Measurements from ENCODE around the gene XKR3.

The XKR3 gene

GRCh38 chr22:16834971-16835370 lies 9.8 kb upstream of the XKR3 start:
- Histone ChIP-seq H3K36me3 (ENCODE audit: insufficient read depth, low read length) (no peaks in the 10 kb centered on the region), H3K4me3 (ENCODE audit: low read length) (no peak overlapping the region), H3K9me3 (ENCODE audit: insufficient read depth, low read depth, low read length) (peaks cover 13% of the 10 kb centered on the region; the same call in 1 of the 2 replicates), H3K27ac (ENCODE audit: low read depth, low read length) (no peak overlapping the region), H3K4me1 (ENCODE audit: insufficient read depth, low read length) (no peaks in the 10 kb centered on the region), H3K27me3 (ENCODE audit: insufficient read depth, low read length) (no peaks in the 10 kb centered on the region), H3K9ac (ENCODE audit: low read depth, low read length) (no peak overlapping the region)
- 81% methylated on average over 1 of the region's 1 CpG for WGBS

- Histone ChIP-seq H3K9ac (ENCODE audit: low read depth, low read length) (no peak overlapping the region), H3K4me1 (ENCODE audit: insufficient read depth, low read length) (no peaks in the 10 kb centered on the region), H3K36me3 (ENCODE audit: insufficient read depth, low read length) (no peaks in the 10 kb centered on the region), H3K4me3 (ENCODE audit: low read length) (no peak overlapping the region), H3K9me3 (ENCODE audit: insufficient read depth, low read depth, low read length) (peaks cover 13% of the 10 kb centered on the region; the same call in 1 of the 2 replicates), H3K27ac (ENCODE audit: low read depth, low read length) (no peak overlapping the region), H3K27me3 (ENCODE audit: insufficient read depth, low read length) (no peaks in the 10 kb centered on the region)
- WGBS, result 89% methylated on average over 3 of the region's 5 CpGs
These were observed 6.0 kb upstream of the XKR3 start for GRCh38 chr22:16831257-16831656.

GRCh38 chr22:16829985-16830384 lies 4.8 kb upstream of the XKR3 start:
- H3K9me3 ChIP-seq (ENCODE audit: insufficient read depth, low read depth, low read length), result peaks cover 13% of the 10 kb centered on the region; the same call in 1 of the 2 replicates
- H3K4me3 ChIP-seq (ENCODE audit: low read length), result no peak overlapping the region
- peaks cover 9% of the 10 kb centered on the region for H3K4me1 ChIP-seq (ENCODE audit: insufficient read depth, low read length)
- H3K27me3 ChIP-seq (ENCODE audit: insufficient read depth, low read length), result no peaks in the 10 kb centered on the region
- WGBS, result 47% methylated on average over 3 of the region's 3 CpGs
- H3K27ac ChIP-seq (ENCODE audit: low read depth, low read length), result no peak overlapping the region
- H3K36me3 ChIP-seq (ENCODE audit: insufficient read depth, low read length), result no peaks in the 10 kb centered on the region
- H3K9ac ChIP-seq (ENCODE audit: low read depth, low read length), result no peak overlapping the region

- 74% methylated on average over 4 of the region's 4 CpGs for WGBS
- Histone ChIP-seq H3K36me3 (ENCODE audit: insufficient read depth, low read length) (no peaks in the 10 kb centered on the region), H3K27me3 (ENCODE audit: insufficient read depth, low read length) (no peaks in the 10 kb centered on the region), H3K4me3 (ENCODE audit: low read length) (no peak overlapping the region), H3K9me3 (ENCODE audit: insufficient read depth, low read depth, low read length) (peaks cover 13% of the 10 kb centered on the region; the same call in 1 of the 2 replicates), H3K9ac (ENCODE audit: low read depth, low read length) (no peak overlapping the region), H3K4me1 (ENCODE audit: insufficient read depth, low read length) (peaks cover 10% of the 10 kb centered on the region), H3K27ac (ENCODE audit: low read depth, low read length) (no peak overlapping the region)
These were observed 3.7 kb upstream of the XKR3 start for GRCh38 chr22:16828876-16829275.

GRCh38 chr22:16827506-16827905 lies 2.3 kb upstream of the XKR3 start:
- Histone ChIP-seq H3K4me3 (ENCODE audit: low read length) (no peak overlapping the region), H3K9ac (ENCODE audit: low read depth, low read length) (no peak overlapping the region), H3K36me3 (ENCODE audit: insufficient read depth, low read length) (no peaks in the 10 kb centered on the region), H3K4me1 (ENCODE audit: insufficient read depth, low read length) (peaks cover 10% of the 10 kb centered on the region), H3K27me3 (ENCODE audit: insufficient read depth, low read length) (no peaks in the 10 kb centered on the region), H3K9me3 (ENCODE audit: insufficient read depth, low read depth, low read length) (peaks cover 12% of the 10 kb centered on the region), H3K27ac (ENCODE audit: low read depth, low read length) (no peak overlapping the region)
- 65% methylated on average over 1 of the region's 1 CpG for WGBS

- peaks cover 23% of the 10 kb centered on the region for H3K9me3 ChIP-seq (ENCODE audit: insufficient read depth, low read depth, low read length)
- no peak overlapping the region for H3K27ac ChIP-seq (ENCODE audit: low read depth, low read length)
These were observed 6.0 kb downstream of the XKR3 start for GRCh38 chr22:16819249-16819648.

GRCh38 chr22:16818538-16818937 lies 6.7 kb downstream of the XKR3 start:
- Histone ChIP-seq H3K9ac (ENCODE audit: low read depth, low read length) (no peak overlapping the region), H3K36me3 (ENCODE audit: insufficient read depth, low read length) (no peaks in the 10 kb centered on the region), H3K27me3 (ENCODE audit: insufficient read depth, low read length) (no peaks in the 10 kb centered on the region), H3K4me3 (ENCODE audit: low read length) (no peak overlapping the region), H3K27ac (ENCODE audit: low read depth, low read length) (no peak overlapping the region), H3K9me3 (ENCODE audit: insufficient read depth, low read depth, low read length) (peaks cover 26% of the 10 kb centered on the region), H3K4me1 (ENCODE audit: insufficient read depth, low read length) (no peaks in the 10 kb centered on the region)
- WGBS, result 38% methylated on average over 2 of the region's 2 CpGs

More at GRCh38 chr22:16819249-16819648, 6.0 kb downstream of the XKR3 start:
- H3K27me3 ChIP-seq (ENCODE audit: insufficient read depth, low read length), result no peaks in the 10 kb centered on the region
- no peaks in the 10 kb centered on the region for H3K36me3 ChIP-seq (ENCODE audit: insufficient read depth, low read length)
- no peak overlapping the region for H3K4me3 ChIP-seq (ENCODE audit: low read length)
- H3K4me1 ChIP-seq (ENCODE audit: insufficient read depth, low read length), result no peaks in the 10 kb centered on the region
- H3K9ac ChIP-seq (ENCODE audit: low read depth, low read length), result no peak overlapping the region

GRCh38 chr22:16815073-16815472 lies 10.1 kb downstream of the XKR3 start:
- H3K9ac ChIP-seq (ENCODE audit: low read depth, low read length), result no peak overlapping the region
- H3K36me3 ChIP-seq (ENCODE audit: insufficient read depth, low read length), result no peaks in the 10 kb centered on the region
- no peaks in the 10 kb centered on the region for H3K27me3 ChIP-seq (ENCODE audit: insufficient read depth, low read length)
- peaks cover 20% of the 10 kb centered on the region for H3K9me3 ChIP-seq (ENCODE audit: insufficient read depth, low read depth, low read length)
- no peak overlapping the region for H3K4me3 ChIP-seq (ENCODE audit: low read length)
- no peaks in the 10 kb centered on the region for H3K4me1 ChIP-seq (ENCODE audit: insufficient read depth, low read length)
- no peak overlapping the region for H3K27ac ChIP-seq (ENCODE audit: low read depth, low read length)
- no CpG with 5 or more reads among the region's 1 CpG for WGBS

GRCh38 chr22:16810188-16810802 lies 14.9 kb downstream of the XKR3 start:
- H3K4me1 ChIP-seq (ENCODE audit: insufficient read depth, low read length), result peaks cover 21% of the 10 kb centered on the region
- no peaks in the 10 kb centered on the region for H3K36me3 ChIP-seq (ENCODE audit: insufficient read depth, low read length)
- H3K4me3 ChIP-seq (ENCODE audit: low read length), result no peak overlapping the region
- 65% methylated on average over 3 of the region's 4 CpGs for WGBS
- H3K9ac ChIP-seq (ENCODE audit: low read depth, low read length), result no peak overlapping the region
- H3K27me3 ChIP-seq (ENCODE audit: insufficient read depth, low read length), result no peaks in the 10 kb centered on the region
- H3K27ac ChIP-seq (ENCODE audit: low read depth, low read length), result no peak overlapping the region
- peaks cover 10% of the 10 kb centered on the region for H3K9me3 ChIP-seq (ENCODE audit: insufficient read depth, low read depth, low read length)

GRCh38 chr22:16808744-16809143 lies 16.5 kb downstream of the XKR3 start:
- Histone ChIP-seq H3K4me3 (ENCODE audit: low read length) (no peak overlapping the region), H3K4me1 (ENCODE audit: insufficient read depth, low read length) (peaks cover 21% of the 10 kb centered on the region), H3K27me3 (ENCODE audit: insufficient read depth, low read length) (no peaks in the 10 kb centered on the region), H3K9me3 (ENCODE audit: insufficient read depth, low read depth, low read length) (peaks cover 11% of the 10 kb centered on the region; the same call in 1 of the 2 replicates), H3K27ac (ENCODE audit: low read depth, low read length) (no peak overlapping the region), H3K9ac (ENCODE audit: low read depth, low read length) (no peak overlapping the region), H3K36me3 (ENCODE audit: insufficient read depth, low read length) (no peaks in the 10 kb centered on the region)
- 47% methylated on average over 2 of the region's 2 CpGs for WGBS

- WGBS, result 80% methylated on average over 2 of the region's 2 CpGs
- Histone ChIP-seq H3K9me3 (ENCODE audit: insufficient read depth, low read depth, low read length) (peaks cover 8% of the 10 kb centered on the region; the same call in 1 of the 2 replicates), H3K4me1 (ENCODE audit: insufficient read depth, low read length) (peaks cover 21% of the 10 kb centered on the region)
These were observed 18.1 kb downstream of the XKR3 start for GRCh38 chr22:16807109-16807508.

GRCh38 chr22:16806401-16806800 lies 18.8 kb downstream of the XKR3 start:
- peaks cover 21% of the 10 kb centered on the region for H3K4me1 ChIP-seq (ENCODE audit: insufficient read depth, low read length)
- H3K9ac ChIP-seq (ENCODE audit: low read depth, low read length), result no peak overlapping the region
- no peak overlapping the region for H3K4me3 ChIP-seq (ENCODE audit: low read length)
- no peaks in the 10 kb centered on the region for H3K36me3 ChIP-seq (ENCODE audit: insufficient read depth, low read length)
- no peaks in the 10 kb centered on the region for H3K27me3 ChIP-seq (ENCODE audit: insufficient read depth, low read length)
- no peak overlapping the region for H3K27ac ChIP-seq (ENCODE audit: low read depth, low read length)
- peaks cover 8% of the 10 kb centered on the region; the same call in 1 of the 2 replicates for H3K9me3 ChIP-seq (ENCODE audit: insufficient read depth, low read depth, low read length)
- WGBS, result 86% methylated on average over 5 of the region's 5 CpGs

More at GRCh38 chr22:16807109-16807508, 18.1 kb downstream of the XKR3 start:
- Histone ChIP-seq H3K9ac (ENCODE audit: low read depth, low read length) (no peak overlapping the region), H3K27me3 (ENCODE audit: insufficient read depth, low read length) (no peaks in the 10 kb centered on the region), H3K36me3 (ENCODE audit: insufficient read depth, low read length) (no peaks in the 10 kb centered on the region), H3K27ac (ENCODE audit: low read depth, low read length) (peak overlapping the region; percentile 5; the same call in 1 of the 2 replicates), H3K4me3 (ENCODE audit: low read length) (no peak overlapping the region)

Data from HUES64 (cell line).